ENCODE results near the gene OPHN1. TPM values are rescaled to one million over a fixed set of nuclear protein-coding genes. Genes with fewer than 3 reads are reported as not detected.
A peak's percentile ranks its signal among the peaks of the same experiment; 100 is the strongest.

OPHN1 gene
- total and polyA plus RNA-seq, 12 donors, result 2.1 to 7.1 (median 5.2) TPM

DNA sequence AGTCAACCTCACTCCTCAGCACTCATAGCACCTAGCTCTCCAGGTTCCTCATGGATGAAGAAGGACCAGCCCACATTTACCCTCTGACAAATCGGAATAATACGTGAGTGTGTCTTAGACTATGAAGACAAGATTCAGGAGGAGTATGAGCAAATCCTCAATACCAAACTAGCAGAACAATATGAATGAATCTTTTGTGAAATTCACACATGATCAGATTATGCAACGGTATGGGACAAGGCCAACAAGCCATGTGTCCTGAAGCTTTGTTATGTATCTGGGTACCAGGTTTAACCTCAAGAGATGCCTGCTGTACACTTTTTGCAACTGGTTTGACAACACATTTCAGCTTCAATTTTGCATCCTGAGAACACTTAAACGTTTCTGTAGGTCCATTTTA lies 300.1 kb downstream of the OPHN1 start:
- DNase-seq (no peak), ATAC-seq (no peak)
- intact Hi-C loops (cut with DNase I), result no loop called here
- Histone ChIP-seq H3K27me3 (peaks cover 0 to 5% (median 0%) of the 10 kb centered on the region in 7 donors), H3K4me1 (no peaks in the 10 kb centered on the region), H3K36me3 (peaks cover 0 to 4% (median 0%) of the 10 kb centered on the region in 9 donors), H3K4me3 (no peak overlapping the region), H3K27ac (no peak overlapping the region), H3K9me3 (peaks cover 0 to 4% (median 0%) of the 10 kb centered on the region in 11 donors)
- 92% methylated on average over 4 of the region's 4 CpGs for WGBS, 2 donors
- TF ChIP-seq, protein P1, sequence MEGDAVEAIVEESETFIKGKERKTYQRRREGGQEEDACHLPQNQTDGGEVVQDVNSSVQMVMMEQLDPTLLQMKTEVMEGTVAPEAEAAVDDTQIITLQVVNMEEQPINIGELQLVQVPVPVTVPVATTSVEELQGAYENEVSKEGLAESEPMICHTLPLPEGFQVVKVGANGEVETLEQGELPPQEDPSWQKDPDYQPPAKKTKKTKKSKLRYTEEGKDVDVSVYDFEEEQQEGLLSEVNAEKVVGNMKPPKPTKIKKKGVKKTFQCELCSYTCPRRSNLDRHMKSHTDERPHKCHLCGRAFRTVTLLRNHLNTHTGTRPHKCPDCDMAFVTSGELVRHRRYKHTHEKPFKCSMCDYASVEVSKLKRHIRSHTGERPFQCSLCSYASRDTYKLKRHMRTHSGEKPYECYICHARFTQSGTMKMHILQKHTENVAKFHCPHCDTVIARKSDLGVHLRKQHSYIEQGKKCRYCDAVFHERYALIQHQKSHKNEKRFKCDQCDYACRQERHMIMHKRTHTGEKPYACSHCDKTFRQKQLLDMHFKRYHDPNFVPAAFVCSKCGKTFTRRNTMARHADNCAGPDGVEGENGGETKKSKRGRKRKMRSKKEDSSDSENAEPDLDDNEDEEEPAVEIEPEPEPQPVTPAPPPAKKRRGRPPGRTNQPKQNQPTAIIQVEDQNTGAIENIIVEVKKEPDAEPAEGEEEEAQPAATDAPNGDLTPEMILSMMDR (IDR thresholded peaks at IDR 0.05), result no peak

DNA sequence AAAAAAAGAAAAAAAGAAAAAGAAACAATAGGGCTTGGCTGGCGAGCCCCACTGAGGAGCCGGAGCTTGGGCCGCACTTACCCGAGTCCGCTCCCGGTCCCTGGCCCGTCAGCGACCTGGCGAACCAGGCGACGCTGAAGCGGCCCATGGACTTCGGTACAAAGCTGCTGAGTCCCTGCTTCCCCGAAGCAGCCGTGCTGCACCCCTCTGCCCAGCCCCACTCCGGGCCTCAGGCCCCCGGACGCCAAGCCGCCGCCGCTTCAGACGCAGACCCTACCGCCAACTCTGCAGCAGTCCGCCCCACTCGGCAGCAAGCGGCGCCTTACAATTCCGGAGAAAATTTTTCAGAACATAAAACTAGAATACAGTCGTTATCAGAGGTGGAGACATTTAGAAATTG lies 300.5 kb downstream of the OPHN1 start:
- Histone ChIP-seq H3K27ac (no peak overlapping the region), H3K36me3 (peaks cover 0 to 4% (median 0%) of the 10 kb centered on the region in 9 donors), H3K4me3 (no peak overlapping the region), H3K4me1 (no peaks in the 10 kb centered on the region), H3K27me3 (peaks cover 0 to 1% (median 0%) of the 10 kb centered on the region in 7 donors), H3K9me3 (peaks cover 0 to 4% (median 0%) of the 10 kb centered on the region in 11 donors)
- TF ChIP-seq, protein P1 (IDR thresholded peaks at IDR 0.05), result no peak
- intact Hi-C loops (cut with DNase I), result no loop called here
- 98 to 99% methylated on average over 22 to 29 of the region's 29 CpGs for WGBS, 2 donors
- no peak for ATAC-seq
- no peak for DNase-seq

DNA sequence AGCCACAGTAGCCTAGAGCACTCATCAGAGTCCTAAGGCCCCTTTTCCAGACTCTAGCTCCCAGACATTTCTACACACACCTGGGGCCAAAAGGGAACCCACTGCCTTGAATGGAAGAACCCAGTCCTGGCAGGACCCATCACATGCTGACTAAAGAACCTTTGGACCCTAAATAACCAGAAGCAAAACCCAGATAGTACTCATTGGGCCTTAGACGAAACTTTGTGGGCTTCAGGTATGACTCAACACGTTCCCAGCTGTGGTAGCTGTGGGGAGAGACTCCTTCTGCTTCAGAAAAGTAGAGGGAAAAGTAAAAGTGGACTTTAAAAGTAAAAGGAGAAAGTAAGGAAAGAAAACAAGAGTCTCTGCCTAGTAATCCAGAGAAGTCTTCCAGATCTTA lies 311.5 kb downstream of the OPHN1 start:
- intact Hi-C loops (cut with DNase I), result no loop called here
- DNase-seq (no peak), ATAC-seq (no peak)
- WGBS, 2 donors, result 90 to 100% methylated on average over 2 of the region's 2 CpGs
- no peak overlapping the region for H3K27ac ChIP-seq
- H3K4me1 ChIP-seq, result no peaks in the 10 kb centered on the region
- H3K27me3 ChIP-seq, result peaks cover 0 to 20% (median 0%) of the 10 kb centered on the region in 7 donors
- no peaks in the 10 kb centered on the region for H3K36me3 ChIP-seq
- TF ChIP-seq, protein P1 (IDR thresholded peaks at IDR 0.05), result no peak
- no peak overlapping the region for H3K4me3 ChIP-seq
- peaks cover 0 to 13% (median 0%) of the 10 kb centered on the region in 11 donors for H3K9me3 ChIP-seq

DNA sequence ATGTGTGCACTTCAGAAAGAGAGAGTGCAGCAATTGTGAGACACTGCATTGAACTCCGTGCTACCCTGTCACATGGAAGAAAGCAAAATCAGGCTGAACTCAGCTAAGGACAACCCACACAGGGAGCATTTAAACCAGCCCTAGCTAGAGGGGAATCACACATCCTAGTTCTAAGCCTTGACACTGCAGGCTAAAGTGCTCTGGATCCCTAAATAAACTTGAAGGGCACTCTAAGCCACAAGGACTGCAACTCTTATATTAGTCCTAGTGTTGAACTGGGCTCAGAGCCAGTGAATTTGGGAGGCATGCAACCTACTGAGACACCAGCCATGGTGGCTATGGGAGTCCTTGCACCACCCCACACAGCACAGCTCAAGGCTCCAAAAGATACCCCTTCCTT lies 311.9 kb downstream of the OPHN1 start:
- Histone ChIP-seq H3K4me3 (no peak overlapping the region), H3K4me1 (no peaks in the 10 kb centered on the region), H3K9me3 (peaks cover 0 to 11% (median 0%) of the 10 kb centered on the region in 11 donors), H3K27ac (no peak overlapping the region), H3K27me3 (peaks cover 0 to 20% (median 0%) of the 10 kb centered on the region in 7 donors), H3K36me3 (no peaks in the 10 kb centered on the region)
- no peak for DNase-seq
- 50 to 55% methylated on average over 1 of the region's 1 CpG for WGBS, 2 donors
- ATAC-seq, result peak in 2 of 8 donors; percentile 17 to 33
- intact Hi-C loops (cut with DNase I), result no loop called here
- TF ChIP-seq, protein P1 (IDR thresholded peaks at IDR 0.05), result no peak
